Sigmoid colon (tissue), 7 donors: ENCODE data around the gene CT83. TPM values are rescaled to one million over a fixed set of nuclear protein-coding genes. Genes with fewer than 3 reads are reported as not detected.

Experiments
- DNase-seq: peaks from one replicate; pipeline ENCODE4 v3.0.0-alpha.2; 2019
- H3K27ac ChIP-seq, 4 donors: fragments of 200-600 bp; sonication (generic); one replicate each; pipeline ENCODE4 v1.5.1; 2016 to 2019; ENCODE audit warnings: mild to moderate bottlenecking in 1 of 4
- H3K27me3 ChIP-seq, 3 donors: fragments of 200-600 bp; sonication (generic); one replicate each; pipeline ENCODE4 v1.5.1; 2019; ENCODE audit warnings: mild to moderate bottlenecking in 1 of 3
- H3K36me3 ChIP-seq, 4 donors: fragments of 200-600 bp; sonication (generic); one replicate each; pipeline ENCODE4 v1.5.1; 2016 to 2019
- H3K4me1 ChIP-seq, 4 donors: fragments of 200-600 bp; sonication (generic); one replicate each; pipeline ENCODE4 v1.5.1; 2017 to 2019
- H3K4me3 ChIP-seq, 4 donors: fragments of 200-600 bp; sonication (generic); one replicate each; pipeline ENCODE4 v1.5.1; 2017 to 2019; ENCODE audit warnings: mild to moderate bottlenecking in 2 of 4, moderate library complexity in 1 of 4
- H3K9me3 ChIP-seq, 4 donors: fragments of 200-600 bp in 3 of 4; sonication (generic) in 3 of 4; one replicate each; pipeline versions ENCODE4 v1.5.1 to v1.6.1; 2013 to 2019
- CTCF ChIP-seq, 4 experiments: fragments of 450-650 bp in 3 of 4; fragments of 200-600 bp in 1 of 4; IDR thresholded peaks; one replicate each; pipeline ENCODE4 v1.5.1; 2016 to 2019; ENCODE audit warnings: antibody characterized with exemption in 4 of 4, mild to moderate bottlenecking in 3 of 4, moderate library complexity in 2 of 4
- EP300 ChIP-seq, 4 donors: sonication (generic); formaldehyde crosslinking; IDR thresholded peaks; one replicate each; pipeline ENCODE4 v1.6.1; 2017; ENCODE audit warnings: antibody characterized with exemption in 4 of 4
- POLR2A ChIP-seq, 2 donors: fragments of 450-650 bp; IDR thresholded peaks; one replicate each; pipeline ENCODE4 v1.6.1; 2016; ENCODE audit warnings: antibody characterized with exemption in 2 of 2, mild to moderate bottlenecking in 2 of 2, moderate library complexity in 2 of 2
- POLR2AphosphoS5 ChIP-seq, 4 donors: sonication (generic); formaldehyde crosslinking; IDR thresholded peaks; one replicate each; pipeline ENCODE4 v1.6.1; 2017; ENCODE audit warnings: antibody characterized with exemption in 4 of 4
- WGBS, 2 donors: extraction: QIAGEN DNeasy Blood & Tissue Kit; methylation state at CpG; one replicate each; pipeline ENCODE4 v1.1.7; 2013; 5-methylcytosine and 5-hydroxymethylcytosine counted together
- intact Hi-C: fragments of 100-400 bp; cut with DNase I; formaldehyde crosslinking; loops from one replicate; pipeline ENCODE4 v1.15.1; 2023
- polyA plus RNA-seq, 3 donors: library from polyadenylated mRNA; stranded (reverse); fragments of 200-250 nt; gene quantifications; one replicate each; pipeline ENCODE4 v1.2.3, GENCODE V29; 2013
- total RNA-seq, 4 donors: library from RNA; depleted of rRNA; stranded (reverse); fragments of >200 nt; gene quantifications; one replicate each; pipeline ENCODE4 v1.1.0, GENCODE V29; 2016
- donor health status: healthy with polysubstance abuse.
- donor health status: Bipolar disorder and iron deficiency.
- donor health status: healthy.

The CT83 gene
- total and polyA plus RNA-seq, 7 donors, result not detected

- Histone ChIP-seq H3K9me3 (no peaks in the 10 kb centered on the region), H3K36me3 (no peaks in the 10 kb centered on the region), H3K4me1 (no peaks in the 10 kb centered on the region), H3K4me3 (no peak overlapping the region), H3K27ac (no peak overlapping the region), H3K27me3 (no peaks in the 10 kb centered on the region)
- intact Hi-C loops, result no loop called here
- 80 to 84% methylated on average over 2 of the region's 2 CpGs for WGBS, 2 donors
- no peak for TF ChIP-seq POLR2A (IDR thresholded peaks at IDR 0.05)
- no peak for TF ChIP-seq POLR2AphosphoS5 (IDR thresholded peaks at IDR 0.05)
- no peak for DNase-seq
Measured at GRCh38 chrX:116449156-116449555, 13.6 kb downstream of the CT83 start.

GRCh38 chrX:116436358-116436816 lies 26.4 kb downstream of the CT83 start, which contains the start of gene SLC6A14:
Gene SLC6A14, plus strand, starts transcription at chrX:116436606. Its CDS starts 104 bp downstream, at chrX:116436710.
- H3K27me3 ChIP-seq, result no peaks in the 10 kb centered on the region
- no peak within 1 kb of the TSS for H3K27ac ChIP-seq
- no peaks in the 10 kb centered on the region for H3K4me1 ChIP-seq
- no peak within 1 kb of the TSS for H3K4me3 ChIP-seq
- no peak for DNase-seq
- no peak for TF ChIP-seq POLR2A (IDR thresholded peaks at IDR 0.05)
- no peak for TF ChIP-seq EP300 (IDR thresholded peaks at IDR 0.05)
- no peak for TF ChIP-seq POLR2AphosphoS5 (IDR thresholded peaks at IDR 0.05)
- TF ChIP-seq CTCF (IDR thresholded peaks at IDR 0.05), result no peak
- WGBS, 2 donors, result 20 to 57% methylated on average over 9 of the region's 9 CpGs
- H3K36me3 ChIP-seq, result no peaks in the 10 kb centered on the region
- intact Hi-C loops, result no loop called here
- H3K9me3 ChIP-seq, result no peaks in the 10 kb centered on the region

- no peak for TF ChIP-seq POLR2A (IDR thresholded peaks at IDR 0.05)
- TF ChIP-seq POLR2AphosphoS5 (IDR thresholded peaks at IDR 0.05), result no peak
- TF ChIP-seq EP300 (IDR thresholded peaks at IDR 0.05), result no peak
- TF ChIP-seq CTCF (IDR thresholded peaks at IDR 0.05), result no peak
- H3K27ac ChIP-seq, result no peak overlapping the region
- H3K4me3 ChIP-seq, result no peak overlapping the region
- H3K27me3 ChIP-seq, result no peaks in the 10 kb centered on the region
- intact Hi-C loops, result no loop called here
- no peaks in the 10 kb centered on the region for H3K9me3 ChIP-seq
- no peaks in the 10 kb centered on the region for H3K4me1 ChIP-seq
- no peak for DNase-seq
- no peaks in the 10 kb centered on the region for H3K36me3 ChIP-seq
Measured at GRCh38 chrX:116435597-116435996, 27.2 kb downstream of the CT83 start.

- no peak for DNase-seq
- WGBS, 2 donors, result 54 to 95% methylated on average over 3 of the region's 3 CpGs
- Histone ChIP-seq H3K36me3 (no peaks in the 10 kb centered on the region), H3K27me3 (no peaks in the 10 kb centered on the region), H3K4me1 (no peaks in the 10 kb centered on the region), H3K9me3 (no peaks in the 10 kb centered on the region), H3K4me3 (no peak overlapping the region), H3K27ac (no peak overlapping the region)
- intact Hi-C loops, result no loop called here
- TF ChIP-seq EP300 (IDR thresholded peaks at IDR 0.05), result no peak
- no peak for TF ChIP-seq POLR2A (IDR thresholded peaks at IDR 0.05)
- no peak for TF ChIP-seq CTCF (IDR thresholded peaks at IDR 0.05)
- no peak for TF ChIP-seq POLR2AphosphoS5 (IDR thresholded peaks at IDR 0.05)
Measured at GRCh38 chrX:116427978-116428377, 34.8 kb downstream of the CT83 start.

GRCh38 chrX:116417968-116418367 lies 44.8 kb downstream of the CT83 start:
- Histone ChIP-seq H3K36me3 (no peaks in the 10 kb centered on the region), H3K27ac (no peak overlapping the region), H3K9me3 (no peaks in the 10 kb centered on the region), H3K4me3 (no peak overlapping the region), H3K27me3 (no peaks in the 10 kb centered on the region), H3K4me1 (no peaks in the 10 kb centered on the region)
- no peak for DNase-seq
- no peak for TF ChIP-seq POLR2AphosphoS5 (IDR thresholded peaks at IDR 0.05)
- intact Hi-C loops, result no loop called here
- WGBS, 2 donors, result 49 to 65% methylated on average over 4 of the region's 4 CpGs

GRCh38 chrX:116417214-116417613 lies 45.6 kb downstream of the CT83 start:
- intact Hi-C loops, result no loop called here
- H3K27me3 ChIP-seq, result no peaks in the 10 kb centered on the region
- no peak for TF ChIP-seq CTCF (IDR thresholded peaks at IDR 0.05)
- TF ChIP-seq POLR2AphosphoS5 (IDR thresholded peaks at IDR 0.05), result no peak
- no peak for TF ChIP-seq EP300 (IDR thresholded peaks at IDR 0.05)
- TF ChIP-seq POLR2A (IDR thresholded peaks at IDR 0.05), result no peak
- no peaks in the 10 kb centered on the region for H3K4me1 ChIP-seq
- H3K36me3 ChIP-seq, result no peaks in the 10 kb centered on the region
- H3K9me3 ChIP-seq, result no peaks in the 10 kb centered on the region
- 64 to 82% methylated on average over 1 of the region's 1 CpG for WGBS, 2 donors
- DNase-seq, result no peak
- H3K27ac ChIP-seq, result no peak overlapping the region
- no peak overlapping the region for H3K4me3 ChIP-seq
